ENCODE results near the gene RASSF4. TPM values are rescaled to one million over a fixed set of nuclear protein-coding genes. Genes with fewer than 3 reads are reported as not detected.

The RASSF4 gene
- total RNA-seq, 1 experiment from 2014 or later = 2.8 TPM

DNA sequence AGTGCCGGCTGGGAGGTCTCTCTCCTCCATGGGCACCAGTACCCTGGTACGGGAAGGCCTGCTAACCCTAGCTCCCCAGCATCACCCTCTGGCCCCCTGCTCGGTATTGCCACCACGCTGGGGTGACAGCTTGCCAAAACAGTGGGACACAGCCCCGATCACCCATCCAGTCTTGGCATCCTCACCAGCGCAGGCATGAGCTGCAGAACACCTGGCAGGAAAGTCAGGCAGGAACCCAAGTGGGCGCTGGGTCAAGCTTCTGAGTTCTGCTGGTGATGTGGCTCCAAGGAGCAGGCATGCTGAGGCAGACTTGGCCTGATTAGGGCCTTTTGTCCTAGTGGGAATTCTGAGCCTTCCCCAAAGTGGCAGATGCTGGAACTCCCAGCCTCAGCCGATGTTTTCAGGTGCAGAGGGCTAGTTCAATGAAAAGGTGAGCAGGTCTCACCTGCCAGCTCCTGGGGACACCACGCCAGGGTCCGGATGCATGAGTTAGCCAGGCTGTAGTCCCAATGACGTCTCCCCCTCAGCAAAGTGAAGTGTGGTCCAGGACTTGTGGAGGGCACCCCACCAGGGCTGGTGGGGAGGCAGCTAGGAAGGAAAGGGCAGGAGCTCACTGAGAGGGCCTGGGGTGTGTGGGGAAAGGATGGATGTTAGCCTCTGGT is 32.6 kb downstream of the RASSF4 start:
- intact Hi-C loops (cut with micrococcal nuclease) = no loop called here
- ATAC-seq (no peak), DNase-seq (ENCODE audit: low read depth, low spot score) (no peak)
- RAD21 ChIA-PET (ENCODE audit: low non-redundant PET in 1 of 2, low total read pairs in 2 of 2, uncharacterized antibody in 2 of 2, unreplicated experiment in 2 of 2) = no interaction called here
- Histone ChIP-seq H3K36me3 (ENCODE audit: control insufficient read depth in 1 of 2, insufficient read depth in 2 of 2, low read length in 2 of 2) (no peaks in the 10 kb centered on the region), H3K27me3 (ENCODE audit: insufficient read depth, low read length) (no peaks in the 10 kb centered on the region), H3K9ac (ENCODE audit: low read length) (no peak overlapping the region), H3K4me1 (ENCODE audit: control insufficient read depth in 1 of 2, insufficient read depth in 2 of 2, low read length in 2 of 2) (no peaks in the 10 kb centered on the region), H3K9me3 (ENCODE audit: control insufficient read depth in 1 of 2, insufficient read depth in 1 of 2, low read depth in 1 of 2, low read length in 2 of 2) (no peaks in the 10 kb centered on the region), H3K9me2 (ENCODE audit: insufficient read depth) (no peaks in the 10 kb centered on the region), H2AFZ (ENCODE audit: low read depth, low read length, poor library complexity, severe bottlenecking) (no peak overlapping the region), H4K20me1 (ENCODE audit: insufficient read depth) (no peaks in the 10 kb centered on the region), H3K4me2 (ENCODE audit: low read length) (no peak overlapping the region), H3K4me3 (replicated peaks in 1 of 2; ENCODE audit: low read depth in 1 of 2, low read length in 2 of 2) (no peak overlapping the region), H3K79me2 (ENCODE audit: insufficient read depth, low read length) (no peaks in the 10 kb centered on the region), H3K27ac (ENCODE audit: low read depth, low read length) (no peak overlapping the region)
- POLR2A ChIA-PET = no interaction called here
- no TSS peak for BruUV-seq (replicated peaks)
- TF ChIP-seq ELF1 (IDR thresholded peaks at IDR 0.05; ENCODE audit: borderline replicate concordance, low read depth) = no peak
- TF ChIP-seq EZH2phosphoT487 (IDR thresholded peaks at IDR 0.05; ENCODE audit: borderline replicate concordance) = no peak
- TF ChIP-seq JUND (IDR thresholded peaks at IDR 0.05) = no peak
- TF ChIP-seq EZH2 (IDR thresholded peaks at IDR 0.05) = no peak
- TF ChIP-seq, protein P1, sequence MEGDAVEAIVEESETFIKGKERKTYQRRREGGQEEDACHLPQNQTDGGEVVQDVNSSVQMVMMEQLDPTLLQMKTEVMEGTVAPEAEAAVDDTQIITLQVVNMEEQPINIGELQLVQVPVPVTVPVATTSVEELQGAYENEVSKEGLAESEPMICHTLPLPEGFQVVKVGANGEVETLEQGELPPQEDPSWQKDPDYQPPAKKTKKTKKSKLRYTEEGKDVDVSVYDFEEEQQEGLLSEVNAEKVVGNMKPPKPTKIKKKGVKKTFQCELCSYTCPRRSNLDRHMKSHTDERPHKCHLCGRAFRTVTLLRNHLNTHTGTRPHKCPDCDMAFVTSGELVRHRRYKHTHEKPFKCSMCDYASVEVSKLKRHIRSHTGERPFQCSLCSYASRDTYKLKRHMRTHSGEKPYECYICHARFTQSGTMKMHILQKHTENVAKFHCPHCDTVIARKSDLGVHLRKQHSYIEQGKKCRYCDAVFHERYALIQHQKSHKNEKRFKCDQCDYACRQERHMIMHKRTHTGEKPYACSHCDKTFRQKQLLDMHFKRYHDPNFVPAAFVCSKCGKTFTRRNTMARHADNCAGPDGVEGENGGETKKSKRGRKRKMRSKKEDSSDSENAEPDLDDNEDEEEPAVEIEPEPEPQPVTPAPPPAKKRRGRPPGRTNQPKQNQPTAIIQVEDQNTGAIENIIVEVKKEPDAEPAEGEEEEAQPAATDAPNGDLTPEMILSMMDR (IDR thresholded peaks at IDR 0.05 in 2 of 3, conservative IDR thresholded peaks at IDR 0.05 in 1 of 3; ENCODE audit: borderline replicate concordance in 1 of 3, insufficient read depth in 1 of 3, low read depth in 2 of 3, low read length in 2 of 3) = no peak
- TF ChIP-seq EGR1 (IDR thresholded peaks at IDR 0.05; ENCODE audit: low read depth) = no peak
- TF ChIP-seq, protein P2, sequence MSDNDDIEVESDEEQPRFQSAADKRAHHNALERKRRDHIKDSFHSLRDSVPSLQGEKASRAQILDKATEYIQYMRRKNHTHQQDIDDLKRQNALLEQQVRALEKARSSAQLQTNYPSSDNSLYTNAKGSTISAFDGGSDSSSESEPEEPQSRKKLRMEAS (IDR thresholded peaks at IDR 0.05) = no peak
- TF ChIP-seq ZNF274 (IDR thresholded peaks at IDR 0.05; ENCODE audit: low read depth, low read length) = no peak
- TF ChIP-seq SP1 (IDR thresholded peaks at IDR 0.05; ENCODE audit: low read depth) = no peak
- TF ChIP-seq, protein P3, sequence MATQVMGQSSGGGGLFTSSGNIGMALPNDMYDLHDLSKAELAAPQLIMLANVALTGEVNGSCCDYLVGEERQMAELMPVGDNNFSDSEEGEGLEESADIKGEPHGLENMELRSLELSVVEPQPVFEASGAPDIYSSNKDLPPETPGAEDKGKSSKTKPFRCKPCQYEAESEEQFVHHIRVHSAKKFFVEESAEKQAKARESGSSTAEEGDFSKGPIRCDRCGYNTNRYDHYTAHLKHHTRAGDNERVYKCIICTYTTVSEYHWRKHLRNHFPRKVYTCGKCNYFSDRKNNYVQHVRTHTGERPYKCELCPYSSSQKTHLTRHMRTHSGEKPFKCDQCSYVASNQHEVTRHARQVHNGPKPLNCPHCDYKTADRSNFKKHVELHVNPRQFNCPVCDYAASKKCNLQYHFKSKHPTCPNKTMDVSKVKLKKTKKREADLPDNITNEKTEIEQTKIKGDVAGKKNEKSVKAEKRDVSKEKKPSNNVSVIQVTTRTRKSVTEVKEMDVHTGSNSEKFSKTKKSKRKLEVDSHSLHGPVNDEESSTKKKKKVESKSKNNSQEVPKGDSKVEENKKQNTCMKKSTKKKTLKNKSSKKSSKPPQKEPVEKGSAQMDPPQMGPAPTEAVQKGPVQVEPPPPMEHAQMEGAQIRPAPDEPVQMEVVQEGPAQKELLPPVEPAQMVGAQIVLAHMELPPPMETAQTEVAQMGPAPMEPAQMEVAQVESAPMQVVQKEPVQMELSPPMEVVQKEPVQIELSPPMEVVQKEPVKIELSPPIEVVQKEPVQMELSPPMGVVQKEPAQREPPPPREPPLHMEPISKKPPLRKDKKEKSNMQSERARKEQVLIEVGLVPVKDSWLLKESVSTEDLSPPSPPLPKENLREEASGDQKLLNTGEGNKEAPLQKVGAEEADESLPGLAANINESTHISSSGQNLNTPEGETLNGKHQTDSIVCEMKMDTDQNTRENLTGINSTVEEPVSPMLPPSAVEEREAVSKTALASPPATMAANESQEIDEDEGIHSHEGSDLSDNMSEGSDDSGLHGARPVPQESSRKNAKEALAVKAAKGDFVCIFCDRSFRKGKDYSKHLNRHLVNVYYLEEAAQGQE (IDR thresholded peaks at IDR 0.05; ENCODE audit: low read depth) = no peak
- no peak for TF ChIP-seq YY1 (IDR thresholded peaks at IDR 0.05; ENCODE audit: extremely low read depth, insufficient replicate concordance, low read depth, low read length)
- TF ChIP-seq, protein P4, sequence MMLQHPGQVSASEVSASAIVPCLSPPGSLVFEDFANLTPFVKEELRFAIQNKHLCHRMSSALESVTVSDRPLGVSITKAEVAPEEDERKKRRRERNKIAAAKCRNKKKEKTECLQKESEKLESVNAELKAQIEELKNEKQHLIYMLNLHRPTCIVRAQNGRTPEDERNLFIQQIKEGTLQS (IDR thresholded peaks at IDR 0.05) = no peak
- no peak for TF ChIP-seq ZFX (IDR thresholded peaks at IDR 0.05)
- no peak for TF ChIP-seq TCF7L2 (IDR thresholded peaks at IDR 0.05; ENCODE audit: borderline replicate concordance, extremely low read depth, insufficient read depth, insufficient read length)
- TF ChIP-seq RAD21 (IDR thresholded peaks at IDR 0.05; ENCODE audit: low read depth) = no peak
- TF ChIP-seq POLR2AphosphoS5 (IDR thresholded peaks at IDR 0.05; ENCODE audit: low read depth, low read length) = no peak
- TF ChIP-seq SIN3A (IDR thresholded peaks at IDR 0.05; ENCODE audit: low read depth) = no peak
- TF ChIP-seq, protein P5, sequence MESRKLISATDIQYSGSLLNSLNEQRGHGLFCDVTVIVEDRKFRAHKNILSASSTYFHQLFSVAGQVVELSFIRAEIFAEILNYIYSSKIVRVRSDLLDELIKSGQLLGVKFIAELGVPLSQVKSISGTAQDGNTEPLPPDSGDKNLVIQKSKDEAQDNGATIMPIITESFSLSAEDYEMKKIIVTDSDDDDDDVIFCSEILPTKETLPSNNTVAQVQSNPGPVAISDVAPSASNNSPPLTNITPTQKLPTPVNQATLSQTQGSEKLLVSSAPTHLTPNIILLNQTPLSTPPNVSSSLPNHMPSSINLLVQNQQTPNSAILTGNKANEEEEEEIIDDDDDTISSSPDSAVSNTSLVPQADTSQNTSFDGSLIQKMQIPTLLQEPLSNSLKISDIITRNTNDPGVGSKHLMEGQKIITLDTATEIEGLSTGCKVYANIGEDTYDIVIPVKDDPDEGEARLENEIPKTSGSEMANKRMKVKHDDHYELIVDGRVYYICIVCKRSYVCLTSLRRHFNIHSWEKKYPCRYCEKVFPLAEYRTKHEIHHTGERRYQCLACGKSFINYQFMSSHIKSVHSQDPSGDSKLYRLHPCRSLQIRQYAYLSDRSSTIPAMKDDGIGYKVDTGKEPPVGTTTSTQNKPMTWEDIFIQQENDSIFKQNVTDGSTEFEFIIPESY (IDR thresholded peaks at IDR 0.05; ENCODE audit: extremely low read depth, insufficient replicate concordance, low read length) = no peak
- CTCF ChIA-PET = no interaction called here
